ENCODE measurements around the gene ZNRF2.
"Not testable (repeated sequence)": the region's sequence is repeated elsewhere in the genome, so short reads cannot be mapped to it uniquely, and the experiment has no call there.

The ZNRF2 gene

DNA sequence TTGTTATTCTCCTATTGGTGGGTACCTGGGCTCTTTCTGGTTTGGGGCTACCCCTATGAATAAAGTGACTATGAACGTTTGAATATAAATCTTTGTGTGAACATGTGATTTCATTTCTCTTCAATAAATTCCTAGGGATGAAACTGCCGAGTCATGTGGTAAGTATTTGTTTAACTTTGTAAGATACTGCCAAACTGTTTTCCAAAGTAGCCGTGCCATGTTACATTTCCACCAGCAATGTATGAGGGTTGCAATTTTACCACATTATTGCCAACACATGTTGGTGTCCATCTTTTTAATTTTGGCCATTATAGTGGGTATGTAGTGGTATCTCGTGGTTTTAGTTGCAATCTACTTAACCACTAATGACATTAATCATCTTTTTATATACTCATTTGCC, 94.7 kb downstream of the ZNRF2 start:
- no peak for TF ChIP-seq Cebpa-rat (IDR thresholded peaks at IDR 0.05)
- H3K9me3 ChIP-seq (replicated peaks in 1 of 11), result peaks cover 28 to 42% (median 38%) of the 10 kb centered on the region in 11 experiments
- H3K27me3 ChIP-seq, result no peaks in the 10 kb centered on the region
- H3K9ac ChIP-seq, result no peak overlapping the region
- H3K4me1 ChIP-seq, result no peaks in the 10 kb centered on the region
- H3K36me3 ChIP-seq, result peaks cover 0 to 12% (median 0%) of the 10 kb centered on the region in 11 experiments; a peak in 4 of 22 replicates
- no peak overlapping the region for H3K4me3 ChIP-seq
- H3K4me2 ChIP-seq, result no peak overlapping the region
- H4K20me1 ChIP-seq, result no peaks in the 10 kb centered on the region
- no peak overlapping the region for H3K27ac ChIP-seq

DNA sequence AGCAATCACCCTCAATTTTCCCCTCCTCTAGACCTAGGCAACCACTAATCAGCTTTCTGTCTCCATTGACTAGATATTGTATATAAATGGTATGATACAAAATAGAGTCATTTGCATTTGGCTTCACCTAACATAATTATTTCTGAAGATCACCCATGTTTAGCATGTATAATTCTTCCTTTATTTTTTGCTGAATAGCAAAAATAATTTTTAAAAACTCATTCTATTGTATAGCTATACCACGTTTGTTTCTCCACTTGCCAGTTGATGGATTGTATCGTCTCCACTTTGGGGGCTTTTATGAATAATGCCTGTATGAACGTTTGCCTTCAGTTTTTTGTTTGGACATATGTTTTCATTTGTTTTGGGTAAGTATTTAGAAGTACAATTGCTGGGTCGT, 95.3 kb downstream of the ZNRF2 start:
- no peak for TF ChIP-seq Cebpa-rat (IDR thresholded peaks at IDR 0.05)
- Histone ChIP-seq H4K20me1 (no peaks in the 10 kb centered on the region), H3K27me3 (no peaks in the 10 kb centered on the region), H3K4me1 (no peaks in the 10 kb centered on the region), H3K27ac (no peak overlapping the region), H3K36me3 (peaks cover 0 to 12% (median 0%) of the 10 kb centered on the region in 11 experiments; a peak in 4 of 22 replicates), H3K9me3 (replicated peaks in 1 of 11) (peaks cover 28 to 44% (median 39%) of the 10 kb centered on the region in 11 experiments), H3K4me2 (no peak overlapping the region), H3K9ac (no peak overlapping the region), H3K4me3 (no peak overlapping the region)

DNA sequence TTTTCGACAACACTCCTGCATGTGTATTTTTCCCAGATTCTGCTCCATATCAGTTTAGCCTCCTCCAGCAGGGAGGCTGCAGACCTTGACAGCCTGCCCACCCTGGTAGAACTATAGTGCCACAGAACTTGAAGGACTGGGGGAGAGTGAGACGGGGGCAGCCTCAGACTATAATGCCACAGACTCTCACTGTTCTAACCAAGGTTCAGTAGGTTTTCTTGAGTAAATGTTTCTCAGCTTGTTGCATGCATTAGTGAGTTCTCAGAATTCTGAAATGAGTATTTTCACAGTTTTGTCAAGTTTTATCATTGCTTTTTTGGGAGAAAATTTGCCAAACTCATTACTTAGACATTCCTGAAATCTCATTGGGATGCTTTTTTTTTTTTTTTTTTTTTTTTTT, 95.9 kb downstream of the ZNRF2 start:
- H3K4me1 ChIP-seq, result no peaks in the 10 kb centered on the region
- H3K36me3 ChIP-seq, result peaks cover 0 to 12% (median 0%) of the 10 kb centered on the region in 11 experiments; a peak in 4 of 22 replicates
- H3K9me3 ChIP-seq (replicated peaks in 1 of 11), result peaks cover 28 to 44% (median 39%) of the 10 kb centered on the region in 11 experiments
- no peak overlapping the region for H3K4me3 ChIP-seq
- no peak overlapping the region for H3K9ac ChIP-seq
- no peak overlapping the region for H3K27ac ChIP-seq
- H3K27me3 ChIP-seq, result no peaks in the 10 kb centered on the region; a peak in 1 of 22 replicates
- H4K20me1 ChIP-seq, result 0 out of 22 replicates have a peak, but pooled peaks cover 0 to 3% (median 0%) of the 10 kb centered on the region in 11 experiments
- no peak overlapping the region for H3K4me2 ChIP-seq
- no peak for TF ChIP-seq Cebpa-rat (IDR thresholded peaks at IDR 0.05)

DNA sequence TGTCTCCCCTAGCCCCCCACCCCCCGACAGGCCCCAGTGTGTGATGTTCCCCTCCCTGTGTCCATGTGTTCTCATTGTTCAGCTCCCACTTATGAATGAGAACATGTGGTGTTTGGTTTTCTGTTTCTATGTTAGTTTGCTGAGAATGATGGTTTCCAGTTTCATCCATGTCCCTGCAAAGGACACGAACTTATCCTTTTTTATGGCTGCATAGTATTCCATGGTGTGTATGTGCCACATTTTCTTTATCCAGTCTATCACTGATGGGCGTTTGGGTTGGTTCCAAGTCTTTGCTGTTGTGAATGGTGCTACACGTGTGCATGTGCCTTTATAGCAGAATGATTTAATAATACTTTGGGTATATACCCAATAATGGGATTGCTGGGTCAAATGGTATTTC, 96.4 kb downstream of the ZNRF2 start:
- H3K4me1 ChIP-seq, H3K4me2 ChIP-seq, H3K27me3 ChIP-seq, H3K4me3 ChIP-seq, H3K27ac ChIP-seq, H3K9ac ChIP-seq, H4K20me1 ChIP-seq: not testable (repeated sequence)
- H3K36me3 ChIP-seq, result peaks cover 0 to 12% (median 0%) of the 10 kb centered on the region in 11 experiments; a peak in 4 of 22 replicates
- peaks cover 28 to 44% (median 39%) of the 10 kb centered on the region in 11 experiments for H3K9me3 ChIP-seq (replicated peaks in 1 of 11)

DNA sequence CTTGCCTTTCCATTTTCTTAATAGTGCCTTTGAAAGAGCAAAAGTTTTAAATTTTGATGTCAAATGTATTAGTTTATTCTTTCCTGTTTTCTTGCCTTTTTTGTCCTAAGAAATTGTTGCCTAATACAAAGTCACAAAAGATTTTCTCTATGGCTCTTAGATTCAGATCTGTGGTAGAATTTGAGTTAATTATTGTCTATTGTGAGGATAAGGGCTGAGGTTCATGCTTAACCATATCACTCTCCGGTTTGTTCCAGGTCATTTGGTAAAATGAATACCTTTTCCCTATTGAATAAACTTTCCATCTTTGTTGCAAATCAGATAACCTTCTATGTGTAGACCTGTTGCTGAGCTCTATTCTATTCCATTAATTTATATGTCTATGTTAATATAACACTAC, 98.2 kb downstream of the ZNRF2 start:
- H3K4me2 ChIP-seq, result no peak overlapping the region
- no peak for TF ChIP-seq Cebpa-rat (IDR thresholded peaks at IDR 0.05)

DNA sequence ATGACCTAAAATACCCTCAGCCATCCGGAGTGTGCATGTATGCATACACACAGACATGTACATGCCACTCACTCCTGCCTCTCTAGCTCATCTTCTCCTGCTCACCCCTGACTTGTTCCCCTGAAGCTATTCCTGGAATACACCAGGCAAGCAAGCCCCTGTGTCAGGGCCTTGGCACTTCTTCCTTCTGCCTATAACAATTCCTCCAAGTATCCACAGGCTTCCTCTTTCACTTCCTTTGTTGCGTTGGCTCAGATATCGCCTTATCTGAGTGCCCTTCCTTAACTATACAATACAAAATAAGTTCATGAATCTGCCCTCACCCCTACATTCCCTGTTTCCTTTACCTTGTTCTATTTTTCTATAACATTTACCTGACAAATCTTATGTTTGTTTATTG, 105.4 kb downstream of the ZNRF2 start:
- no peak overlapping the region for H3K9ac ChIP-seq
- H3K27ac ChIP-seq, result no peak overlapping the region
- H3K4me2 ChIP-seq, result peak overlapping the region in 6 of 11 experiments; percentile 10 to 79 (median 36); a peak in 10 of 22 replicates
- no peak overlapping the region for H3K4me3 ChIP-seq
- H3K9me3 ChIP-seq (replicated peaks in 1 of 11), result no peaks in the 10 kb centered on the region; a peak in 1 of 22 replicates
- no peaks in the 10 kb centered on the region; a peak in 1 of 22 replicates for H3K27me3 ChIP-seq
- 0 out of 22 replicates have a peak, but pooled peaks cover 0 to 3% (median 0%) of the 10 kb centered on the region in 11 experiments for H4K20me1 ChIP-seq
- peaks cover 0 to 14% (median 3%) of the 10 kb centered on the region in 11 experiments; a peak in 5 of 22 replicates for H3K36me3 ChIP-seq
- H3K4me1 ChIP-seq, result peaks cover 0 to 38% (median 7%) of the 10 kb centered on the region in 10 experiments; a peak in 10 of 20 replicates
- no peak for TF ChIP-seq Cebpa-rat (IDR thresholded peaks at IDR 0.05)

More for the DNA sequence above, 98.2 kb downstream of the ZNRF2 start:
- H4K20me1 ChIP-seq, result 0 out of 22 replicates have a peak, but pooled peaks cover 0 to 3% (median 0%) of the 10 kb centered on the region in 11 experiments
- H3K27ac ChIP-seq, result no peak overlapping the region
- H3K9me3 ChIP-seq (replicated peaks in 1 of 11), result peaks cover 28 to 44% (median 39%) of the 10 kb centered on the region in 11 experiments
- H3K9ac ChIP-seq, result no peak overlapping the region
- H3K4me3 ChIP-seq, result no peak overlapping the region
- peaks cover 0 to 12% (median 0%) of the 10 kb centered on the region in 11 experiments; a peak in 4 of 22 replicates for H3K36me3 ChIP-seq
- no peaks in the 10 kb centered on the region for H3K4me1 ChIP-seq
- no peaks in the 10 kb centered on the region; a peak in 1 of 22 replicates for H3K27me3 ChIP-seq

DNA sequence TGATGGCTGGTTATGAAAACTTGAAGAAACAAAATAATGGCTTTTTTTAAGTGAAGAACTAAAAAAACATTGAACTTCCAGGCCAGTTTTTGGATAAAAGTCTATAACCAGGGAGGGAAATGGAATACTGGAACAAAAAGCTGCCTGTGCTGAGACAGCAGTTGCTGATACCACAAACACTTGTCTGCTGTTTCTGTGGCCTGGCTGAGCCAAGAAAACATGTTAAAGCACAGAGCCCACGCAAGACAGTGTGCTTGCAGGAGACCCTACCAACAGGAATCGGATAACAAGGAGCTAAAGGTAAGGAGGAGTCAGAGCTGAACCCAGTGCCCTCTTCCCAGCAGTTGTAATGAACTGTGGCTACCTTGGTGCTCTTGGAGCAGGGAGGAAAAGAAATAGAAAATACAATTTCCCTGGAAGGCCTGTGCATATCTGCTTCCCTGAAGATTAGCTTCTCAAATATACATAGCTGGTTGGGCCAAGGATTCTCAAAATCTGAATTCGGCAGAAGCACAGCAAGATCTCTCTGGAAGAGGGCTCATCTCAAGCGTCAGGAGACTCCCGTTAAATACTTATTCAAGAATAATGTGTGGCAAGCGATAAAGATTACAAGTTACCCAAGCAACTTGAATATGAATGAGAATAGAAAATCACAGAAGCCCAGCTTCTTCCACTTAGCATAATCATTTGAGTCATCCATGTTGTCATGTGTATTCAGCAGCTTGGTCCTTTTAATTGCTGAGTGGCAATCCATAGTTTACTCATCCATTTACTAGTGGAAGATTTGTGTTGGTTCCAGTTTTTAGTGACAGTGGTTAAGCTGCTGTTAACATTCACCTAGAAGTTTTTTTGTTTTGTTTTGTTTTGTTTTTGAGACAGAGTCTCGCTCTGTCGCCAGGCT, 106.6 kb downstream of the ZNRF2 start:
- Histone ChIP-seq H3K36me3 (peaks cover 0 to 24% (median 4%) of the 10 kb centered on the region in 11 experiments; a peak in 7 of 22 replicates), H3K4me3 (no peak overlapping the region), H4K20me1 (no peaks in the 10 kb centered on the region), H3K4me2 (peak overlapping the region in 2 of 11 experiments; percentile 47 to 79; a peak in 4 of 22 replicates), H3K9ac (no peak overlapping the region), H3K9me3 (replicated peaks in 1 of 11) (no peaks in the 10 kb centered on the region; a peak in 1 of 22 replicates), H3K27ac (peak overlapping the region in 1 of 11 experiments; percentile 2; a peak in 2 of 22 replicates), H3K4me1 (peaks cover 0 to 38% (median 7%) of the 10 kb centered on the region in 10 experiments; a peak in 10 of 20 replicates), H3K27me3 (no peaks in the 10 kb centered on the region)
- no peak for TF ChIP-seq Cebpa-rat (IDR thresholded peaks at IDR 0.05)

DNA sequence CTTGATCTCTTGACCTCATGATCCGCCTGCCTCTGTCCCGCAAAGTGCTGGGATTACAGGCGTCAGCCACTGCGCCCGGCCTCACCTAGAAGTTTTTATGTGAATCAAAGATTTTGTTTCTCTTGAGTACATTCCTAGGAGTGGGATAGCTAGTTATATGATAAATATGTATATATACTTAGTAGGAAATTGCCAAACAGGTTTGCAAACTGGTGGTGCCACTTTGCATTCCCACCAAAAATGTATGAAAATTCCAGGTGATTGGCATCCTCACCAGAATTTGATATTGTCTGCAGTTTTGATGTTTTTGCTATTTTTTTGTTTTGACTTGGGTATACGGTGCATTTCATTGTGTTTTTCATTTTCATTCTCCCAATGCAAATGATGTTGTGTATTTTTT, 107.4 kb downstream of the ZNRF2 start:
- H3K27me3 ChIP-seq, result no peaks in the 10 kb centered on the region
- peaks cover 0 to 25% (median 4%) of the 10 kb centered on the region in 11 experiments; a peak in 7 of 22 replicates for H3K36me3 ChIP-seq
- no peaks in the 10 kb centered on the region; a peak in 1 of 22 replicates for H3K9me3 ChIP-seq (replicated peaks in 1 of 11)
- peak overlapping the region in 2 of 11 experiments; percentile 47 to 79; a peak in 1 of 22 replicates for H3K4me2 ChIP-seq
- no peak for TF ChIP-seq Cebpa-rat (IDR thresholded peaks at IDR 0.05)
- no peak overlapping the region for H3K4me3 ChIP-seq
- no peak overlapping the region for H3K27ac ChIP-seq
- H3K4me1 ChIP-seq, result peaks cover 0 to 38% (median 7%) of the 10 kb centered on the region in 10 experiments; a peak in 10 of 20 replicates
- no peak overlapping the region for H3K9ac ChIP-seq
- no peaks in the 10 kb centered on the region for H4K20me1 ChIP-seq

DNA sequence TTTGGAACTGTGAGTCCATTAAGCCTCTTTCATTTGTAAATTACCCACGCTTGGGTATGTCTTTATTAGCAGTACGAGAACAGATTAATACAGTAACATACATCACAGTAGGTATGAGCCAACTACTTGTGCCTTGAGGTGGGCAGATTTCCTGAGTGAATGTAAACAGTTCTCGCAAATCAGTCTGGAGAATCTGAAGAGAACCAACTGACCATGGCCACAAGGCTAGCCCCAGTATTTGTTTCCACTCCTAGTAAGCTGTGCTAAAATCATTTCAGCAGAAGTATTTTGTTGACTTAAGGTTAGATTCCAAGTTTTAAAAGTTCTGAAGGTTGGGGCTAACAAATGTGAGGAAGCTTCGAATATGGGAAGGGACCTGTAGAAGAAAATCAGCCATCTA, 111.3 kb downstream of the ZNRF2 start:
- peaks cover 0 to 2% (median 0%) of the 10 kb centered on the region in 11 experiments; a peak in 1 of 22 replicates for H4K20me1 ChIP-seq
- H3K9ac ChIP-seq, result no peak overlapping the region
- H3K4me3 ChIP-seq, result no peak overlapping the region
- H3K27me3 ChIP-seq, result no peaks in the 10 kb centered on the region
- H3K36me3 ChIP-seq, result peaks cover 0 to 28% (median 0%) of the 10 kb centered on the region in 11 experiments; a peak in 5 of 22 replicates
- no peak overlapping the region for H3K4me2 ChIP-seq
- peaks cover 0 to 12% (median 0%) of the 10 kb centered on the region in 10 experiments; a peak in 6 of 20 replicates for H3K4me1 ChIP-seq
- H3K27ac ChIP-seq, result no peak overlapping the region
- no peaks in the 10 kb centered on the region for H3K9me3 ChIP-seq (replicated peaks in 1 of 11)
- TF ChIP-seq Cebpa-rat (IDR thresholded peaks at IDR 0.05), result no peak

Data from BLaER1 treated with 17β-estradiol and CSF1 and Interleukin-3, amounts not matched to agents 10 nM and 100 nM (cell line).